GM23338 (cell line): ENCODE measurements around the gene ITCH. TPM values are rescaled to one million over a fixed set of nuclear protein-coding genes. Genes with fewer than 3 reads are reported as not detected.

Experiments used
- ATAC-seq: fragments of 200-7000 bp; cut with Tn5 transposase; 3 replicates; pipeline ENCODE4 v1.9.1; 2020
- DNase-seq: peaks from one replicate; pipeline ENCODE4 v3.0.0-alpha.2; 2015; ENCODE audit warnings: low spot score
- H2AFZ ChIP-seq: fragments of 200-600 bp; sonication (generic); 2 replicates; pipeline ENCODE4 v1.8.0; 2016; ENCODE audit warnings: antibody characterized with exemption, mild to moderate bottlenecking, moderate library complexity
- H3F3A ChIP-seq: fragments of 200-600 bp; sonication (generic); replicated peaks from 2 replicates; pipeline ENCODE4 v1.8.0; 2017; ENCODE audit warnings: antibody characterized with exemption, mixed run types, low read depth
- H3K27ac ChIP-seq: fragments of 200-600 bp; sonication (generic); 2 replicates; pipeline ENCODE4 v1.6.1; 2016; ENCODE audit warnings: low read depth
- H3K27me3 ChIP-seq: fragments of 200-600 bp; sonication (generic); 2 replicates; pipeline ENCODE4 v1.8.0; 2016; ENCODE audit warnings: mild to moderate bottlenecking, mixed run types, moderate library complexity; ENCODE audit not compliant: insufficient read depth
- H3K36me3 ChIP-seq: fragments of 200-600 bp; sonication (generic); 2 replicates; pipeline ENCODE4 v1.8.0; 2016; ENCODE audit warnings: mild to moderate bottlenecking; ENCODE audit not compliant: insufficient read depth
- H3K4me1 ChIP-seq: fragments of 200-600 bp; sonication (generic); 2 replicates; pipeline ENCODE4 v1.8.0; 2016; ENCODE audit warnings: mild to moderate bottlenecking, moderate library complexity; ENCODE audit not compliant: insufficient read depth
- H3K4me2 ChIP-seq: fragments of 200-600 bp; sonication (generic); 2 replicates; pipeline ENCODE4 v1.7.1; 2017; ENCODE audit warnings: mixed run types
- H3K4me3 ChIP-seq: fragments of 200-600 bp; sonication (generic); 2 replicates; pipeline ENCODE4 v1.6.1; 2016; ENCODE audit warnings: mixed run types
- H3K79me2 ChIP-seq: fragments of 200-600 bp; sonication (generic); replicated peaks from 2 replicates; pipeline ENCODE4 v1.8.0; 2017; ENCODE audit warnings: mild to moderate bottlenecking; ENCODE audit not compliant: insufficient read depth
- H3K9me2 ChIP-seq: fragments of 200-600 bp; sonication (generic); 2 replicates; pipeline ENCODE4 v1.8.0; 2017; ENCODE audit not compliant: insufficient read depth
- H4K20me1 ChIP-seq: fragments of 200-600 bp; sonication (generic); replicated peaks from 2 replicates; pipeline ENCODE4 v1.8.0; 2017; ENCODE audit warnings: mild to moderate bottlenecking; ENCODE audit not compliant: insufficient read depth
- H3K27ac Mint-ChIP-seq: 2 replicates; pipeline ENCODE4 v1.8.0; 2020; ENCODE audit warnings: inconsistent platforms, mild to moderate bottlenecking, moderate library complexity, mixed read lengths
- H3K27me3 Mint-ChIP-seq: 3 replicates; pipeline ENCODE4 v1.8.0; 2022; ENCODE audit warnings: low read depth, mild to moderate bottlenecking, moderate library complexity, mixed read lengths, inconsistent platforms; ENCODE audit not compliant: insufficient read depth, poor library complexity
- H3K36me3 Mint-ChIP-seq: 3 replicates; pipeline ENCODE4 v1.8.0; 2021; ENCODE audit warnings: low read depth, mild to moderate bottlenecking, inconsistent platforms, moderate library complexity, mixed read lengths
- H3K4me1 Mint-ChIP-seq: 3 replicates; pipeline ENCODE4 v1.8.0; 2020; ENCODE audit warnings: mild to moderate bottlenecking, inconsistent platforms, mixed read lengths
- H3K4me3 Mint-ChIP-seq: 3 replicates; pipeline ENCODE4 v1.8.0; 2021; ENCODE audit warnings: moderate library complexity, mild to moderate bottlenecking, inconsistent platforms, mixed read lengths
- H3K9me3 Mint-ChIP-seq: 3 replicates; pipeline ENCODE4 v1.8.0; 2020; ENCODE audit warnings: moderate library complexity, mild to moderate bottlenecking, inconsistent platforms, mixed read lengths
- CREB1 ChIP-seq: fragments of 250-450 bp; sonication (Bioruptor Pico); IDR thresholded peaks from 2 replicates; pipeline ENCODE4 v1.5.0; 2020; ENCODE audit warnings: low read depth, mild to moderate bottlenecking, moderate library complexity
- EZH2phosphoT487 ChIP-seq: fragments of 200-600 bp; sonication (generic); IDR thresholded peaks from one replicate; pipeline ENCODE4 v1.8.1; 2018; ENCODE audit warnings: antibody characterized with exemption; ENCODE audit not compliant: unreplicated experiment
- NANOG ChIP-seq: IDR thresholded peaks from 2 replicates; pipeline ENCODE4 v1.6.1; 2016; ENCODE audit warnings: antibody characterized with exemption, borderline replicate concordance
- POLR2AphosphoS5 ChIP-seq: IDR thresholded peaks from 2 replicates; pipeline ENCODE4 v1.6.1; 2016; ENCODE audit warnings: antibody characterized with exemption, low read depth
- STAT1 ChIP-seq: IDR thresholded peaks from one replicate; pipeline ENCODE4 v1.6.1; 2016; ENCODE audit warnings: antibody characterized with exemption; ENCODE audit not compliant: unreplicated experiment
- ZNF114 ChIP-seq: fragments of 250-450 bp; sonication (Bioruptor Pico); IDR thresholded peaks from 2 replicates; pipeline ENCODE4 v1.5.0; 2020; ENCODE audit warnings: mild to moderate bottlenecking, moderate library complexity
- ZNF331 ChIP-seq: fragments of 250-450 bp; sonication (Bioruptor Pico); IDR thresholded peaks from 2 replicates; pipeline ENCODE4 v1.5.0; 2020; ENCODE audit warnings: low read depth, mild to moderate bottlenecking, moderate library complexity
- ZNF462 ChIP-seq: fragments of 250-450 bp; sonication (Bioruptor Pico); IDR thresholded peaks from 2 replicates; pipeline ENCODE4 v1.5.0; 2020; ENCODE audit warnings: mild to moderate bottlenecking, moderate library complexity
- polyA plus RNA-seq: library from polyadenylated mRNA; unstranded; fragments of >200 nt; fragmentation: Nextera tagmentation; extraction: Ambion mirVana; gene quantifications from 2 replicates; pipeline ENCODE4 v1.2.1, GENCODE V29; 2016
- total RNA-seq: library from RNA; depleted of rRNA; stranded (reverse); fragments of >200 nt; shearing (Covaris generic); gene quantifications from 2 replicates; pipeline ENCODE4 v1.2.3, GENCODE V29; 2014

ITCH gene
- total and polyA plus RNA-seq, 2 experiments from 2014 or later, result 16.4 to 31.6 TPM

GRCh38 chr20:34403908-34404307, 40.8 kb downstream of the ITCH start (continued):
- no peak for TF ChIP-seq ZNF462

- Histone ChIP-seq H3K4me3 (no peak overlapping the region), H3K79me2 (peaks cover 67% of the 10 kb centered on the region), H3K4me2 (no peak overlapping the region), H3K27me3 (no peaks in the 10 kb centered on the region), H2AFZ (no peak overlapping the region), H3K4me1 (peaks cover 6% of the 10 kb centered on the region; the same call in 1 of the 2 replicates), H3K27ac (no peak overlapping the region), H3F3A (no peaks in the 10 kb centered on the region), H3K36me3 (peaks cover 9% of the 10 kb centered on the region; the same call in 1 of the 2 replicates), H3K9me2 (no peaks in the 10 kb centered on the region), H4K20me1 (0 out of 2 replicates have a peak, but pooled peaks cover 15% of the 10 kb centered on the region)
- DNase-seq (no peak), ATAC-seq (no peak)
- peaks cover 16% of the 10 kb centered on the region for H3K4me1 Mint-ChIP-seq
- no peaks in the 10 kb centered on the region for H3K9me3 Mint-ChIP-seq
- H3K27ac Mint-ChIP-seq, result no peak overlapping the region
- H3K4me3 Mint-ChIP-seq, result no peak overlapping the region
- H3K36me3 Mint-ChIP-seq, result peaks cover 18% of the 10 kb centered on the region; the same call in 2 of the 3 replicates
- H3K27me3 Mint-ChIP-seq, result peaks cover 3% of the 10 kb centered on the region
- TF ChIP-seq ZNF462 (no peak), CREB1 (CRISPR knock-in tag) (no peak), POLR2AphosphoS5 (no peak), EZH2phosphoT487 (no peak), ZNF331 (CRISPR knock-in tag) (no peak), ZNF114 (CRISPR knock-in tag) (no peak), STAT1 (no peak), NANOG (no peak)
Measured at GRCh38 chr20:34404803-34405202, 41.7 kb downstream of the ITCH start.
